HepG2 (cell line): ENCODE measurements around the gene TNFAIP8L2. TPM values are rescaled to one million over a fixed set of nuclear protein-coding genes. Genes with fewer than 3 reads are reported as not detected.

Experiments
- ATAC-seq: fragments of 200-7000 bp; cut with Tn5 transposase; 3 replicates; pipeline ENCODE4 v1.9.1; 2020; ENCODE audit warnings: mild to moderate bottlenecking, moderate library complexity
- BruUV-seq: library from RNA; stranded (reverse); fragments of 400-500 nt; replicated peaks from 2 replicates; lab custom pipeline; 2021; lab: Mats Ljungman, UMichigan
- CTCF ChIA-PET: fragments of 300-600 bp; formaldehyde crosslinking; extraction: SDS; loops from one replicate; lab custom pipeline; 2021; ENCODE audit warnings: low total read pairs, inconsistent platforms, low intra/inter-chr PET ratio; lab: Yijun Ruan, JAX
- POLR2A ChIA-PET: fragments of 350-600 bp; sonication (Branson Sonifier 250); formaldehyde crosslinking; loops from one replicate; lab custom pipeline; 2020; ENCODE audit warnings: antibody characterized with exemption, inconsistent platforms; lab: Yijun Ruan, JAX
- DNase-seq: peaks from one replicate; pipeline ENCODE4 v3.0.0-alpha.2; 2015; ENCODE audit warnings: low spot score
- FAIRE-seq: peaks from 3 replicates; lab custom pipeline; 2011; peaks lifted over from hg19 to GRCh38; lab: Jason Lieb, UNC
- H2AFZ ChIP-seq: one replicate; pipeline ENCODE4 v1.6.1; 2011; ENCODE audit warnings: low read length, inconsistent platforms
- H3K27ac ChIP-seq: fragments of 300-600 bp; 3 replicates; pipeline ENCODE4 v1.8.0; 2011; ENCODE audit warnings: mixed run types, mild to moderate bottlenecking, mixed read lengths, low read length, inconsistent platforms; ENCODE audit not compliant: insufficient read depth; ENCODE audit errors: extremely low read length
- H3K27me3 ChIP-seq, 2 experiments: fragments of 200-600 bp in 1 of 2; 2 replicates in 1 of 2; 3 replicates in 1 of 2; pipeline versions ENCODE4 v1.6.0 to v1.8.0; 2011; ENCODE audit warnings: low read length in 2 of 2, mild to moderate bottlenecking in 2 of 2, moderate library complexity in 2 of 2, inconsistent platforms in 1 of 2; ENCODE audit not compliant: insufficient read depth in 2 of 2, control insufficient read depth in 1 of 2
- H3K36me3 ChIP-seq, 2 experiments: fragments of 200-600 bp in 1 of 2; replicated peaks in 1 of 2; 2 replicates in 1 of 2; 3 replicates in 1 of 2; pipeline versions ENCODE4 v1.5.1 to v1.8.0; 2011; ENCODE audit warnings: low read length in 2 of 2, inconsistent platforms in 1 of 2; ENCODE audit not compliant: insufficient read depth in 2 of 2, control insufficient read depth in 1 of 2
- H3K4me1 ChIP-seq: 2 replicates; pipeline ENCODE4 v1.5.1; 2012; ENCODE audit warnings: low read length, inconsistent platforms; ENCODE audit not compliant: insufficient read depth
- H3K4me2 ChIP-seq: 2 replicates; pipeline ENCODE4 v1.6.0; 2011; ENCODE audit warnings: low read depth, low read length, inconsistent platforms
- H3K4me3 ChIP-seq, 3 experiments: fragments of 200-600 bp in 1 of 3; sonication (generic), shearing (Covaris generic) in 1 of 3; replicated peaks in 1 of 3; 2 replicates each; pipeline ENCODE4 v1.5.1; 2011 to 2016; ENCODE audit warnings: low read length in 3 of 3, inconsistent platforms in 2 of 3, low read depth in 2 of 3, mild to moderate bottlenecking in 2 of 3, control low read depth in 1 of 3, mixed read lengths in 1 of 3; ENCODE audit not compliant: insufficient read depth in 1 of 3
- H3K79me2 ChIP-seq: one replicate; pipeline ENCODE4 v1.6.1; 2011; ENCODE audit warnings: low read length, inconsistent platforms; ENCODE audit not compliant: insufficient read depth
- H3K9ac ChIP-seq: 2 replicates; pipeline ENCODE4 v1.6.0; 2011; ENCODE audit warnings: mild to moderate bottlenecking, low read depth, low read length, inconsistent platforms; ENCODE audit not compliant: insufficient read depth
- H3K9me3 ChIP-seq: 2 replicates; pipeline ENCODE4 v1.5.1; 2012; ENCODE audit warnings: mild to moderate bottlenecking, low read length
- H4K20me1 ChIP-seq: 2 replicates; pipeline ENCODE4 v1.6.0; 2011; ENCODE audit warnings: inconsistent platforms, mild to moderate bottlenecking, low read length, moderate library complexity; ENCODE audit not compliant: insufficient read depth
- CEBPB ChIP-seq: IDR thresholded peaks from 2 replicates; pipeline ENCODE4 v1.6.1; 2011; ENCODE audit warnings: low read depth, low read length, improper control_type of control experiment, borderline replicate concordance
- E2F1 ChIP-seq: sonication (generic); formaldehyde crosslinking; IDR thresholded peaks from 2 replicates; pipeline ENCODE4 v1.5.0; 2020; ENCODE audit warnings: missing genetic modification reagents
- E2F5 ChIP-seq: sonication (generic); formaldehyde crosslinking; conservative IDR thresholded peaks from 2 replicates; pipeline ENCODE4 v1.4.0; 2020; ENCODE audit warnings: missing genetic modification reagents
- HMGA1 ChIP-seq: sonication (generic); formaldehyde crosslinking; conservative IDR thresholded peaks from 2 replicates; pipeline ENCODE4 v1.4.0; 2020; ENCODE audit warnings: missing genetic modification reagents
- IKZF4 ChIP-seq: sonication (generic); formaldehyde crosslinking; IDR thresholded peaks from 2 replicates; pipeline ENCODE4 v1.5.1; 2020; ENCODE audit warnings: borderline replicate concordance, mild to moderate bottlenecking, low read depth, missing genetic modification reagents; ENCODE audit errors: not compliant biosample characterization
- LCORL ChIP-seq, 2 experiments: fragments of 450-650 bp in 1 of 2; sonication (generic) in 1 of 2; formaldehyde crosslinking in 1 of 2; IDR thresholded peaks; 2 replicates each; pipeline versions ENCODE4 v1.5.0 to v1.6.1; 2017 to 2020; ENCODE audit warnings: antibody characterized with exemption in 1 of 2, missing genetic modification reagents in 1 of 2
- MLLT10 ChIP-seq: sonication (generic); formaldehyde crosslinking; IDR thresholded peaks from 2 replicates; pipeline ENCODE4 v1.4.0; 2020; ENCODE audit warnings: missing genetic modification reagents
- POLR2G ChIP-seq: fragments of 200-400 bp; formaldehyde crosslinking; IDR thresholded peaks from 2 replicates; pipeline ENCODE4 v1.6.1; 2018; ENCODE audit warnings: mild to moderate bottlenecking, low read depth, low read length, moderate library complexity
- PTBP1 ChIP-seq: fragments of 200-400 bp; formaldehyde crosslinking; IDR thresholded peaks from 2 replicates; pipeline ENCODE4 v1.6.1; 2018; ENCODE audit warnings: low read length, low read depth; ENCODE audit not compliant: poor library complexity, severe bottlenecking
- RFX5 ChIP-seq: IDR thresholded peaks from 2 replicates; pipeline ENCODE4 v1.6.1; 2011; ENCODE audit warnings: low read depth, low read length, improper control_type of control experiment
- SALL2 ChIP-seq: sonication (generic); formaldehyde crosslinking; IDR thresholded peaks from 2 replicates; pipeline ENCODE4 v1.8.1; 2023; ENCODE audit warnings: mild to moderate bottlenecking, missing genetic modification reagents, inconsistent platforms
- SETDB1 ChIP-seq: sonication (generic); formaldehyde crosslinking; IDR thresholded peaks from 2 replicates; pipeline ENCODE4 v1.5.1; 2020; ENCODE audit warnings: missing genetic modification reagents, mild to moderate bottlenecking, borderline replicate concordance
- ZBTB21 ChIP-seq: sonication (generic); formaldehyde crosslinking; IDR thresholded peaks from 2 replicates; pipeline ENCODE4 v1.4.0; 2020; ENCODE audit warnings: missing genetic modification reagents
- ZBTB7B ChIP-seq: sonication (generic); formaldehyde crosslinking; IDR thresholded peaks from 2 replicates; pipeline ENCODE4 v1.4.0; 2020; ENCODE audit warnings: missing genetic modification reagents
- ZFP36L2 ChIP-seq: sonication (generic); formaldehyde crosslinking; IDR thresholded peaks from 2 replicates; pipeline ENCODE4 v1.4.0; 2020; ENCODE audit warnings: missing genetic modification reagents
- ZNF33A ChIP-seq: sonication (generic); formaldehyde crosslinking; IDR thresholded peaks from 2 replicates; pipeline ENCODE4 v1.5.1; 2020; ENCODE audit warnings: missing genetic modification reagents, mild to moderate bottlenecking, moderate library complexity, borderline replicate concordance
- ZNF574 ChIP-seq: sonication (generic); formaldehyde crosslinking; IDR thresholded peaks from 2 replicates; pipeline ENCODE4 v1.4.0; 2020; ENCODE audit warnings: missing genetic modification reagents
- ZNF577 ChIP-seq: sonication (generic); formaldehyde crosslinking; IDR thresholded peaks from 2 replicates; pipeline ENCODE4 v1.4.0; 2020; ENCODE audit warnings: mild to moderate bottlenecking, low read depth, missing genetic modification reagents, borderline replicate concordance
- ZNF674 ChIP-seq: sonication (generic); formaldehyde crosslinking; IDR thresholded peaks from 2 replicates; pipeline ENCODE4 v1.5.0; 2020; ENCODE audit warnings: low read depth, mild to moderate bottlenecking, missing genetic modification reagents
- WGBS: methylation state at CpG from one replicate; pipeline ENCODE4 v1.1.6; 2017; ENCODE audit warnings: low lambda C conversion rate; 5-methylcytosine and 5-hydroxymethylcytosine counted together
- in situ Hi-C: cut with HindIII; loops from 2 replicates; pipeline ENCODE4 v1.10.0; 2017; ENCODE audit warnings: low pct_unique_long_range_greater_than_20kb; ENCODE audit not compliant: extremely low pct_ligation_motif_present
- intact Hi-C: fragments of 100-400 bp; cut with micrococcal nuclease; formaldehyde crosslinking; loops from one replicate; pipeline ENCODE4 v1.10.0; 2022; ENCODE audit not compliant: unreplicated experiment
- polyA plus RNA-seq, 8 experiments: library from polyadenylated mRNA; depleted of rRNA in 3 of 8; stranded (reverse) in 7 of 8; unstranded in 1 of 8; fragments of >200 nt; fragmentation: Illumina TruSeq in 4 of 8; extraction: Trizol in 4 of 8; gene quantifications; 2 replicates each; pipeline versions ENCODE4 v1.2.1 to v1.2.3, GENCODE V29; 2011 to 2016; ENCODE audit warnings: low read depth in 4 of 8, missing spikeins in 1 of 8, mixed read lengths in 1 of 8; ENCODE audit not compliant: insufficient read depth in 1 of 8
- total RNA-seq, 5 experiments: library from RNA; depleted of rRNA; stranded (reverse); fragments of >200 nt; fragmentation: Illumina TruSeq; extraction: Trizol; gene quantifications; 2 replicates each; pipeline ENCODE4 v1.2.3, GENCODE V29; 2016; ENCODE audit warnings: low read depth in 1 of 5

Gene TNFAIP8L2
- total and polyA plus RNA-seq, 2 of the 13 experiments (the other 11 are each of a cell fraction or from before 2014, with no cell fraction given) = not detected

GRCh38 chr1:151157067-151157531 lies 650 bp downstream of the TNFAIP8L2 start:
- ATAC-seq = no peak
- ChIA-PET CTCF (interaction anchor here (0.9 to 3.6 kb wide), 3 partner anchors 57 to 132 kb away, joined by 3 to 45 read pairs (median 10); no protein-coding TSS in a partner anchor), POLR2A (interaction anchor here (1.1 kb wide), 1 partner anchor 57 kb away, joined by 3 read pairs; no protein-coding TSS in a partner anchor)
- H3K9me3 ChIP-seq = no peaks in the 10 kb centered on the region
- no peak for DNase-seq
- no peak overlapping the region for H2AFZ ChIP-seq
- no peak for FAIRE-seq
- H3K27ac ChIP-seq = no peak overlapping the region
- no peak overlapping the region for H3K4me2 ChIP-seq
- H3K9ac ChIP-seq = no peak overlapping the region
- WGBS = 97% methylated on average over 6 of the region's 6 CpGs
- intact Hi-C loops (loop anchor here (2.0 kb wide), 1 partner anchor 132 kb away; no protein-coding TSS in a partner anchor), in situ Hi-C loops (loop anchor here (5.0 kb wide), 1 partner anchor 60 kb away; no protein-coding TSS in a partner anchor)
- no TSS peak for BruUV-seq
- H3K79me2 ChIP-seq = no peaks in the 10 kb centered on the region
- H4K20me1 ChIP-seq = no peaks in the 10 kb centered on the region
- H3K36me3 ChIP-seq = peaks cover 12 to 18% of the 10 kb centered on the region in 2 experiments
- H3K4me1 ChIP-seq = peaks cover 8% of the 10 kb centered on the region
- TF ChIP-seq HMGA1 (no peak), ZBTB7B (CRISPR knock-in tag) (no peak), ZNF674 (CRISPR knock-in tag) (no peak), ZFP36L2 (CRISPR knock-in tag) (no peak), LCORL (IDR thresholded peaks at IDR 0.05) (no peak), LCORL (CRISPR knock-in tag; IDR thresholded peaks at IDR 0.05) (no peak), IKZF4 (no peak), E2F1 (CRISPR knock-in tag) (no peak), ZNF577 (no peak), SALL2 (CRISPR knock-in tag) (no peak), RFX5 (no peak), MLLT10 (no peak), SETDB1 (CRISPR knock-in tag) (no peak), ZNF574 (CRISPR knock-in tag) (no peak), ZBTB21 (CRISPR knock-in tag) (no peak), PTBP1 (no peak), POLR2G (no peak), E2F5 (no peak), CEBPB (no peak), ZNF33A (CRISPR knock-in tag) (no peak)
- no peak overlapping the region for H3K4me3 ChIP-seq
- no peaks in the 10 kb centered on the region for H3K27me3 ChIP-seq
